IMR-90 (cell line): ENCODE measurements around the gene CDON. TPM values are rescaled to one million over a fixed set of nuclear protein-coding genes. Genes with fewer than 3 reads are reported as not detected.

Experiments
- ATAC-seq: fragments of 200-7000 bp; cut with Tn5 transposase; 2 replicates; pipeline ENCODE4 v1.9.1; 2020; ENCODE audit warnings: low read depth, mild to moderate bottlenecking, moderate library complexity
- BruUV-seq: library from RNA; stranded (reverse); fragments of 400-500 nt; replicated peaks from 2 replicates; lab custom pipeline; 2021; lab: Mats Ljungman, UMichigan
- CTCF ChIA-PET: fragments of 300-600 bp; formaldehyde crosslinking; extraction: SDS; loops from one replicate; lab custom pipeline; 2021; ENCODE audit warnings: antibody characterized with exemption; lab: Yijun Ruan, JAX
- POLR2A ChIA-PET: fragments of 300-600 bp; sonication (Branson Sonifier 250); formaldehyde crosslinking; loops from one replicate; lab custom pipeline; 2022; ENCODE audit warnings: antibody characterized with exemption; ENCODE audit not compliant: unreplicated experiment; lab: Charles Lee
- DNase-seq: peaks from one replicate; pipeline ENCODE4 v3.0.0; 2013
- H2AFZ ChIP-seq: replicated peaks from 2 replicates; pipeline ENCODE3; 2013; ENCODE audit warnings: low read length, mild to moderate bottlenecking; ENCODE audit not compliant: poor library complexity
- H2AK5ac ChIP-seq: 2 replicates; pipeline ENCODE4 v1.6.1; 2013; ENCODE audit warnings: low read depth, low read length, inconsistent platforms
- H2AK9ac ChIP-seq: replicated peaks from 2 replicates; pipeline ENCODE3; 2013; ENCODE audit warnings: mild to moderate bottlenecking, low read depth, low read length, moderate library complexity; ENCODE audit not compliant: poor library complexity
- H2BK120ac ChIP-seq: 2 replicates; pipeline ENCODE4 v1.6.1; 2013; ENCODE audit warnings: low read depth, low read length, inconsistent platforms
- H2BK15ac ChIP-seq: 3 replicates; pipeline ENCODE4 v1.6.1; 2013; ENCODE audit warnings: low read depth, low read length, inconsistent platforms
- H2BK20ac ChIP-seq: 2 replicates; pipeline ENCODE4 v1.6.1; 2013; ENCODE audit warnings: low read depth, mild to moderate bottlenecking, inconsistent platforms, low read length, moderate library complexity
- H2BK5ac ChIP-seq: 2 replicates; pipeline ENCODE4 v1.6.1; 2013; ENCODE audit warnings: mild to moderate bottlenecking, low read depth, low read length, inconsistent platforms; ENCODE audit not compliant: poor library complexity, severe bottlenecking
- H3K14ac ChIP-seq: replicated peaks from 2 replicates; pipeline ENCODE4 v1.6.1; 2013; ENCODE audit warnings: low read depth, low read length, inconsistent platforms
- H3K18ac ChIP-seq: 2 replicates; pipeline ENCODE4 v1.6.1; 2013; ENCODE audit warnings: low read depth, low read length, control low read depth
- H3K23ac ChIP-seq: 2 replicates; pipeline ENCODE4 v1.6.1; 2013; ENCODE audit warnings: low read depth, low read length, inconsistent platforms
- H3K27ac ChIP-seq: 2 replicates; pipeline ENCODE4 v1.5.1; 2013; ENCODE audit warnings: mild to moderate bottlenecking, control low read depth, low read length; ENCODE audit not compliant: insufficient read depth
- H3K27me3 ChIP-seq: 2 replicates; pipeline ENCODE4 v1.6.1; 2013; ENCODE audit warnings: low read length; ENCODE audit not compliant: control insufficient read depth, insufficient read depth
- H3K36me3 ChIP-seq: 2 replicates; pipeline ENCODE4 v1.6.1; 2013; ENCODE audit warnings: low read length, mixed read lengths; ENCODE audit not compliant: control insufficient read depth, insufficient read depth
- H3K4ac ChIP-seq: 2 replicates; pipeline ENCODE4 v1.6.1; 2013; ENCODE audit warnings: low read depth, low read length, inconsistent platforms
- H3K4me1 ChIP-seq: 2 replicates; pipeline ENCODE4 v1.6.1; 2013; ENCODE audit warnings: low read length, mixed read lengths; ENCODE audit not compliant: control insufficient read depth, insufficient read depth
- H3K4me2 ChIP-seq: 2 replicates; pipeline ENCODE4 v1.6.1; 2013; ENCODE audit warnings: low read depth, mild to moderate bottlenecking, control low read depth, low read length, moderate library complexity
- H3K4me3 ChIP-seq: 2 replicates; pipeline ENCODE4 v1.5.1; 2013; ENCODE audit warnings: low read depth, mild to moderate bottlenecking, control low read depth, low read length, moderate library complexity; ENCODE audit not compliant: insufficient read depth
- H3K56ac ChIP-seq: 2 replicates; pipeline ENCODE4 v1.6.1; 2013; ENCODE audit warnings: low read length, inconsistent platforms; ENCODE audit not compliant: insufficient read depth; ENCODE audit errors: extremely low read depth
- H3K79me1 ChIP-seq, 2 experiments: 2 replicates each; pipeline ENCODE4 v1.6.1; 2013; ENCODE audit warnings: low read length in 2 of 2, inconsistent platforms in 1 of 2, low read depth in 1 of 2
- H3K9ac ChIP-seq: 2 replicates; pipeline ENCODE4 v1.6.1; 2013; ENCODE audit warnings: low read depth, low read length, control low read depth
- H3K9me1 ChIP-seq: 2 replicates; pipeline ENCODE4 v1.6.1; 2013; ENCODE audit warnings: low read length, inconsistent platforms; ENCODE audit not compliant: insufficient read depth
- H3K9me3 ChIP-seq: 2 replicates; pipeline ENCODE4 v1.6.1; 2013; ENCODE audit warnings: low read length; ENCODE audit not compliant: control insufficient read depth, insufficient read depth
- H4K20me1 ChIP-seq: 2 replicates; pipeline ENCODE4 v1.6.1; 2013; ENCODE audit warnings: low read length, inconsistent platforms; ENCODE audit not compliant: insufficient read depth
- H4K5ac ChIP-seq: 2 replicates; pipeline ENCODE4 v1.6.1; 2013; ENCODE audit warnings: mild to moderate bottlenecking, low read depth, low read length, control low read depth
- H4K8ac ChIP-seq, 2 experiments: 2 replicates each; pipeline ENCODE4 v1.6.1; 2013; ENCODE audit warnings: low read depth in 2 of 2, low read length in 2 of 2, control low read depth in 1 of 2, inconsistent platforms in 1 of 2
- H4K91ac ChIP-seq: 2 replicates; pipeline ENCODE4 v1.6.1; 2013; ENCODE audit warnings: low read depth, low read length, inconsistent platforms; ENCODE audit not compliant: insufficient read depth
- BHLHE40 ChIP-seq: fragments of 150-350 bp; IDR thresholded peaks from 2 replicates; pipeline ENCODE4 v1.6.1; 2016; ENCODE audit warnings: mild to moderate bottlenecking, low read depth, low read length
- CEBPB ChIP-seq: IDR thresholded peaks from 2 replicates; pipeline ENCODE4 v1.6.1; 2012; ENCODE audit warnings: low read depth, low read length, improper control_type of control experiment
- CHD1 ChIP-seq: IDR thresholded peaks from 2 replicates; pipeline ENCODE4 v1.6.1; 2012; ENCODE audit warnings: low read depth, low read length, improper control_type of control experiment
- ELK1 ChIP-seq: fragments of 150-350 bp; IDR thresholded peaks from 2 replicates; pipeline ENCODE4 v1.6.1; 2016; ENCODE audit warnings: low read depth, mild to moderate bottlenecking, low read length, moderate library complexity, borderline replicate concordance
- FOS ChIP-seq: fragments of 150-350 bp; IDR thresholded peaks from 2 replicates; pipeline ENCODE4 v1.6.1; 2016; ENCODE audit warnings: low read depth, low read length
- MAFK ChIP-seq: IDR thresholded peaks from 2 replicates; pipeline ENCODE4 v1.6.1; 2012; ENCODE audit warnings: low read depth, low read length, improper control_type of control experiment
- MAZ ChIP-seq: IDR thresholded peaks from 2 replicates; pipeline ENCODE4 v1.6.1; 2012; ENCODE audit warnings: low read depth, mild to moderate bottlenecking, low read length, improper control_type of control experiment, moderate library complexity, borderline replicate concordance
- MXI1 ChIP-seq: IDR thresholded peaks from 2 replicates; pipeline ENCODE4 v1.6.1; 2012; ENCODE audit warnings: low read depth, mild to moderate bottlenecking, low read length, moderate library complexity, borderline replicate concordance
- NFE2L2 ChIP-seq: fragments of 150-350 bp; IDR thresholded peaks from 2 replicates; pipeline ENCODE4 v1.6.1; 2016; ENCODE audit warnings: low read depth, mild to moderate bottlenecking, low read length
- POLR2A ChIP-seq: IDR thresholded peaks from 2 replicates; pipeline ENCODE4 v1.6.1; 2012; ENCODE audit warnings: mild to moderate bottlenecking, low read depth, low read length
- RAD21 ChIP-seq: IDR thresholded peaks from 2 replicates; pipeline ENCODE4 v1.6.1; 2012; ENCODE audit warnings: low read length, improper control_type of control experiment
- RCOR1 ChIP-seq: IDR thresholded peaks from 2 replicates; pipeline ENCODE4 v1.6.1; 2012; ENCODE audit warnings: mild to moderate bottlenecking, low read length, improper control_type of control experiment; ENCODE audit not compliant: insufficient replicate concordance
- RFX5 ChIP-seq: IDR thresholded peaks from 2 replicates; pipeline ENCODE4 v1.8.0; 2012; ENCODE audit warnings: low read depth, mild to moderate bottlenecking, low read length, moderate library complexity
- SMC3 ChIP-seq: fragments of 150-350 bp; IDR thresholded peaks from 2 replicates; pipeline ENCODE4 v1.6.1; 2016; ENCODE audit warnings: low read depth, mild to moderate bottlenecking, antibody characterized with exemption, low read length, moderate library complexity
- USF2 ChIP-seq: fragments of 150-350 bp; IDR thresholded peaks from 2 replicates; pipeline ENCODE4 v1.6.1; 2017; ENCODE audit warnings: mild to moderate bottlenecking, antibody characterized with exemption, low read length, low read depth
- WGBS, 2 experiments: methylation state at CpG; one replicate each; pipeline versions ENCODE4 v1.1.5 to v1.1.7; 2013; ENCODE audit warnings: missing lambda C conversion rate in 2 of 2; ENCODE audit not compliant: insufficient read length in 1 of 2; ENCODE audit errors: extremely low coverage in 2 of 2; 5-methylcytosine and 5-hydroxymethylcytosine counted together
- dilution Hi-C: fragments of 300-500 bp; cut with HindIII; formaldehyde crosslinking; loops from one replicate; pipeline ENCODE4 v1.14.3; 2018; ENCODE audit warnings: low sequenced_read_pairs; ENCODE audit not compliant: unreplicated experiment
- in situ Hi-C: fragments of 300-500 bp; cut with MboI; formaldehyde crosslinking; loops from 3 replicates; pipeline ENCODE4 v1.14.3; 2019; ENCODE audit warnings: low sequenced_read_pairs, inconsistent platforms, mixed read lengths
- intact Hi-C: fragments of 100-400 bp; cut with micrococcal nuclease; formaldehyde crosslinking; loops from 2 replicates; pipeline ENCODE4 v1.10.0; 2022
- polyA plus RNA-seq, 3 experiments: library from polyadenylated mRNA; depleted of rRNA; stranded (reverse); fragments of >200 nt; gene quantifications; 2 replicates each; pipeline ENCODE4 v1.2.3, GENCODE V29; 2012; ENCODE audit warnings: low replicate concordance in 1 of 3
- total RNA-seq: library from RNA; depleted of rRNA; stranded (reverse); fragments of >200 nt; gene quantifications from 2 replicates; pipeline ENCODE4 v1.2.3, GENCODE V29; 2012
- TF ChIP-seq, protein P1 (sequence below): conservative IDR thresholded peaks from 2 replicates; pipeline ENCODE4 v1.5.1; 2012; ENCODE audit warnings: mild to moderate bottlenecking, low read depth, low read length, improper control_type of control experiment

The CDON gene
- total and polyA plus RNA-seq, 2 of the 4 experiments (the other 2 are of a cell fraction): 1.2 to 3.8 TPM

DNA sequence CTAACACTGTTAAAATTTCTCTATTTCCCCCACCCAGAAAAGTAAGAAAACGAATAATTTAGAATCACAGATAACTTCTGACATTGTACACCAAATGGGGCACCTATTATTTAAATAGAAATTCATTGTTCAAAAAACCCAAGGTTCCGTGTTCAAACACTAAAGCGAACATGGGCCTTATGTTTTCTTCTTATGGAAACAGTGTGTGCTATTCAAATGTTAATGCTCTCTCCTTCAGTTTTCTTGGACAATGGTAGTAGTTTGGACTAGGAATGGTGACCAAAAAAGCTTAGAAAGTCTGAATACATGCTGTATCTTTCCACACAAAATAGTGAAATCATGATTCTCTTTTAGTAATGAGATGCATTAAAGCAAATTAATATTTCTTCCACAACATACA is 83.2 kb downstream of the CDON start:
- Histone ChIP-seq H4K5ac (no peak overlapping the region), H3K79me1 (no peaks in the 10 kb centered on the region), H4K8ac (no peak overlapping the region), H3K23ac (no peak overlapping the region), H3K36me3 (no peaks in the 10 kb centered on the region), H3K4ac (no peak overlapping the region), H2BK20ac (no peak overlapping the region), H3K56ac (no peak overlapping the region), H2BK15ac (no peak overlapping the region), H4K91ac (no peak overlapping the region), H2AFZ (no peak overlapping the region), H3K27me3 (no peaks in the 10 kb centered on the region; the same call in 1 of the 2 replicates), H3K9me1 (no peaks in the 10 kb centered on the region), H4K20me1 (no peaks in the 10 kb centered on the region), H3K18ac (no peak overlapping the region), H3K4me2 (no peak overlapping the region), H3K4me1 (peaks cover 2% of the 10 kb centered on the region; the same call in 1 of the 2 replicates), H3K9me3 (no peaks in the 10 kb centered on the region), H3K4me3 (no peak overlapping the region), H2AK5ac (no peak overlapping the region), H2BK120ac (no peak overlapping the region), H2AK9ac (no peak overlapping the region), H3K27ac (no peak overlapping the region), H3K14ac (no peak overlapping the region), H2BK5ac (no peak overlapping the region), H3K9ac (no peak overlapping the region)
- DNase-seq (no peak), ATAC-seq (no peak)
- POLR2A ChIA-PET: no interaction called here
- intact Hi-C loops: no loop called here
- in situ Hi-C loops: no loop called here
- dilution Hi-C loops: no loop called here
- no CpG with 5 or more reads among the region's 3 CpGs for WGBS, 2 experiments
- no TSS peak for BruUV-seq
- CTCF ChIA-PET: no interaction called here
- no peak for TF ChIP-seq RAD21
- no peak for TF ChIP-seq BHLHE40
- no peak for TF ChIP-seq MAFK
- TF ChIP-seq MXI1: no peak
- TF ChIP-seq NFE2L2: no peak
- TF ChIP-seq FOS: no peak
- no peak for TF ChIP-seq RFX5
- no peak for TF ChIP-seq CEBPB
- TF ChIP-seq POLR2A: no peak
- no peak for TF ChIP-seq SMC3
- TF ChIP-seq MAZ: no peak
- TF ChIP-seq, protein P1, sequence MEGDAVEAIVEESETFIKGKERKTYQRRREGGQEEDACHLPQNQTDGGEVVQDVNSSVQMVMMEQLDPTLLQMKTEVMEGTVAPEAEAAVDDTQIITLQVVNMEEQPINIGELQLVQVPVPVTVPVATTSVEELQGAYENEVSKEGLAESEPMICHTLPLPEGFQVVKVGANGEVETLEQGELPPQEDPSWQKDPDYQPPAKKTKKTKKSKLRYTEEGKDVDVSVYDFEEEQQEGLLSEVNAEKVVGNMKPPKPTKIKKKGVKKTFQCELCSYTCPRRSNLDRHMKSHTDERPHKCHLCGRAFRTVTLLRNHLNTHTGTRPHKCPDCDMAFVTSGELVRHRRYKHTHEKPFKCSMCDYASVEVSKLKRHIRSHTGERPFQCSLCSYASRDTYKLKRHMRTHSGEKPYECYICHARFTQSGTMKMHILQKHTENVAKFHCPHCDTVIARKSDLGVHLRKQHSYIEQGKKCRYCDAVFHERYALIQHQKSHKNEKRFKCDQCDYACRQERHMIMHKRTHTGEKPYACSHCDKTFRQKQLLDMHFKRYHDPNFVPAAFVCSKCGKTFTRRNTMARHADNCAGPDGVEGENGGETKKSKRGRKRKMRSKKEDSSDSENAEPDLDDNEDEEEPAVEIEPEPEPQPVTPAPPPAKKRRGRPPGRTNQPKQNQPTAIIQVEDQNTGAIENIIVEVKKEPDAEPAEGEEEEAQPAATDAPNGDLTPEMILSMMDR: no peak
- no peak for TF ChIP-seq ELK1
- TF ChIP-seq CHD1: no peak
- no peak for TF ChIP-seq RCOR1
- no peak for TF ChIP-seq USF2
